Lower leg skin (tissue), 3 donors: ENCODE data around the gene CTNND1.

Experiments used
- POLR2A ChIP-seq, 2 donors: fragments of 450-650 bp; IDR thresholded peaks; one replicate each; pipeline ENCODE4 v1.6.1; 2016 to 2017; ENCODE audit warnings: antibody characterized with exemption in 2 of 2, mild to moderate bottlenecking in 1 of 2, moderate library complexity in 1 of 2
- TF ChIP-seq, protein P1 (sequence below), 3 donors: fragments of 450-650 bp; IDR thresholded peaks; one replicate each; pipeline ENCODE4 v1.5.1; 2016; ENCODE audit warnings: antibody characterized with exemption in 3 of 3, mild to moderate bottlenecking in 3 of 3, moderate library complexity in 2 of 3

- no peak for TF ChIP-seq POLR2A (IDR thresholded peaks at IDR 0.05)
- TF ChIP-seq, protein P1, sequence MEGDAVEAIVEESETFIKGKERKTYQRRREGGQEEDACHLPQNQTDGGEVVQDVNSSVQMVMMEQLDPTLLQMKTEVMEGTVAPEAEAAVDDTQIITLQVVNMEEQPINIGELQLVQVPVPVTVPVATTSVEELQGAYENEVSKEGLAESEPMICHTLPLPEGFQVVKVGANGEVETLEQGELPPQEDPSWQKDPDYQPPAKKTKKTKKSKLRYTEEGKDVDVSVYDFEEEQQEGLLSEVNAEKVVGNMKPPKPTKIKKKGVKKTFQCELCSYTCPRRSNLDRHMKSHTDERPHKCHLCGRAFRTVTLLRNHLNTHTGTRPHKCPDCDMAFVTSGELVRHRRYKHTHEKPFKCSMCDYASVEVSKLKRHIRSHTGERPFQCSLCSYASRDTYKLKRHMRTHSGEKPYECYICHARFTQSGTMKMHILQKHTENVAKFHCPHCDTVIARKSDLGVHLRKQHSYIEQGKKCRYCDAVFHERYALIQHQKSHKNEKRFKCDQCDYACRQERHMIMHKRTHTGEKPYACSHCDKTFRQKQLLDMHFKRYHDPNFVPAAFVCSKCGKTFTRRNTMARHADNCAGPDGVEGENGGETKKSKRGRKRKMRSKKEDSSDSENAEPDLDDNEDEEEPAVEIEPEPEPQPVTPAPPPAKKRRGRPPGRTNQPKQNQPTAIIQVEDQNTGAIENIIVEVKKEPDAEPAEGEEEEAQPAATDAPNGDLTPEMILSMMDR (IDR thresholded peaks at IDR 0.05): no peak
These were observed 23.5 kb downstream of the CTNND1 start for GRCh38 chr11:57785072-57785471.
